Myocyte (in vitro differentiated cells): ENCODE data around the gene ZDHHC18. TPM values are rescaled to one million over a fixed set of nuclear protein-coding genes. Genes with fewer than 3 reads are reported as not detected.
"Not testable (repeated sequence)": the region's sequence is repeated elsewhere in the genome, so short reads cannot be mapped to it uniquely, and the experiment has no call there.

Experiments
- DNase-seq: peaks from one replicate; pipeline ENCODE4 v3.0.0-alpha.2; 2012; ENCODE audit warnings: low read depth
- total RNA-seq: library from RNA; depleted of rRNA; stranded (reverse); fragments of >200 nt; gene quantifications from 2 replicates; pipeline ENCODE4 v1.2.3, GENCODE V29; 2014

Gene ZDHHC18
- total RNA-seq, 1 donor from 2014 or later, result 11.8 TPM

DNA sequence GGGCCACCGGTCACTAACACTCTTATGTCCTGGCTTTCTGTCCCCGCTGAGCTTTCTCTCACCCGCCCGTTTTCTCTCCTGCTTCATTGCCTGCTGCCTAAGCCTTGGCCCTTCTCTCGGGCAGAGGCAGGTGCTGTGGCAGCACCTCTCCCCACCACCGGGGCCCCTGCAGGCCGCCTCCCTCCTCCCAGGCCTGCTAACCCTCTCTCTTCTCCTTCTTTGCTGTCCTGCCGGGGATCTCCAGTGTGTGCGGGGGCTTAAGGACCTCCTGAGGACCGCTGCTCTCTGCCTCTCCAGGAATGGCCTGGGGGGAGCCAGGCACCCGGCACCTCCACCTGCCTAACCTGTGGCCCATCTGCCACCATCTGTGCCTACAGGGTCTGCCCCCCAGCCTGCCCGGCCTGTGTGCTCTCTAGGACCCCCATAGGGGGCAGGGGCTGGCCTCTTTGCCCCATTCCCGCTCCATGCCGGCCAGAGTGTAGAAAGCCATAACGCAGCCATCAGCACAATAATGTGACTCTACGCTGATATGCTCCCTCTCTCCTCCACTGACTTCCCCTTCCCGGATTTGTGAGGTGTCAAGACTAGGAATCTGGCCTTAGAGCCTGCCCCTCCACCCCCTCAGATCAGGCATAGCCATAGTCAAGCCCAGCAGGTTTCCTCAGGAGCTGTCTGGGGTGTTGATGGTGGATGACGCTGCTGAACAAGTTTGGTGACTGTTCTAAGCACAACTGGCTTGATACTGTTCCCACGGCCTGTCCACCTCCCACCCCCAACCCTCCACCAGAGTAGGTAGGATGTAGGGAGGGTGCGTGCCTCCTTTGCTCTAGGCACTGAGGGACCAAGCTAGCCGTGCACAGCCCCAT, 30.3 kb downstream of the ZDHHC18 start:
- no peak for DNase-seq

DNA sequence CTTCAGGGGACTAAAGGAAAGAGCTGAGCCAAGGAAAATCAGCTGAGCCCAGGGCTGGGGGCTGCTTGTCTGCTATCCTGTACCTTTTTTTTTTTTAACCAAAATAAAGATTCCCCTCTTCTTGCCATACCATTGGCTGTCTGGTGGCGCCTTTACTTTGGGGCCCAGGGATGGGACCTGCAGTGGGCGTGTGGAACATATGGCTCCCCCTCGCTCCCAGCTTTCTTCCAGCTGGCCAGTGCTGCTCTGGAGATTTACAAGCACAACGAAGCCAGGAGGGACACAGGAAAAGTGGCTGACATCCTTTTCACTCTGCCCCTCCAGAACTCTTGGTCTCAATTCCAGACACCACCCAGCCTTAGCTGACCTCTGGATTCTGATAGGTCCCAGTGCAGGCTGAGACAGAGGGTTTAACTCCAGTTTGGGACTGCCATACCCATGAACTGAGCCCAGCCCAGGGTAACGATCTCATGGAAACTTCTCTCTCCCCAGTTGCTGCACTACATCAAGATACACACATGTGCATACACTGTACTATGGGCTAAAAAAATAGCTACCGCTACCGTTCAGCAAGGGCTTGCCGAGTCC, 31.1 kb downstream of the ZDHHC18 start:
- no peak for DNase-seq

DNA sequence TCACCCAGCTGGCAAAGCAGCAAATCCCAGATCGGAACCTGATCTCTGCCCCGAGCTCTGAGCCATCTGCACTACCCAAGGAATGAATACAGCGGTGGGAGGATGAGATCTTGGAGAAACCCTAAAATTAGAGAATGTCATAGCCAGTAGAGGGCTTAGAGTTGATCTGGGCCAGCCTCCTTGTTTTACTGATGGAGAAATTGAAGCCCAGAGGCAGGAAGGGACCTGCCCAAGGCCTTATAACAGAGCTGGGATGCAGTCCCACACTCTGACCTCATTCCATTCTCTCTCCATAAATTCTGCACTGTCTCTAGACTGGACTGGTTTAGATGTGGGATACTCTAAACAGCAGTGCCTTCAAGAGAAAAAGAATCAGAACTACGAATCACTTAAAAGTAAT, 31.7 kb downstream of the ZDHHC18 start:
- DNase-seq, result no peak

DNA sequence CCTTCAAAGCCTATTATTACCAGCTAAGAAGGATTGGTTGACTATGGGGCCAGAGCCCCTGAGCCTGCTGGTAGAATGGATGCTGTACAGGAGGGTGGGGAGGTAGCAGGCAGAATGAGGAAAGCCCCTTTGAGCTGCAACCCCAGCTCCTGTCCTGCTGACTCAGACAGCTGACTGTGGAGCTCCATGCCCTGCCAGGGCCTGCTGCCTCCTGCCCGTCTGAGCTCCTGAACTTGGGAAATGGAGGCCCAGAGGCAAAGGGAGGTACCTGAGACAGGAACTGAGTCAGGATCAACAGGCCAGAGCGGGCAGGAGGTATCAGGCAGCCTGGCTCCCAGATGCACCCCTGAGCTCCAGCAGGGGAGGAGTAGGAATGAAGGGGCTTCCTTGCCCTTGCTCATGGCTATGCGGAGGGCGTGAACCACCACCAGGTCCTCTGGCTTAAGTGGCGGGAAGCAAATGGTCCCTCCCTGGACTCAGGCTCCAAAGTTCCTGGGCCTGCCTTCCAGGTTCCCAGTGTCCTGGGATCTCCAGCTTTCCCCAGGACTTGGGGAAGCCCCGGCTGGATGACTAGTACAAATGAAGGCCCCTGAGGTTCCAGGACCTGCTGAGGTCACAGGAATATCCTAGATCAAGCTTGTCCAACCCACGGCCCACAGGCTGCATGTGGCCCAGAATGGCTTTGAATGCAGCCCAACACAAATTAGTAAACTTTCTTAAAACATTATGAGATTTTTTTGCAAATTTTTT, 32.6 kb downstream of the ZDHHC18 start:
- DNase-seq, result no peak

DNA sequence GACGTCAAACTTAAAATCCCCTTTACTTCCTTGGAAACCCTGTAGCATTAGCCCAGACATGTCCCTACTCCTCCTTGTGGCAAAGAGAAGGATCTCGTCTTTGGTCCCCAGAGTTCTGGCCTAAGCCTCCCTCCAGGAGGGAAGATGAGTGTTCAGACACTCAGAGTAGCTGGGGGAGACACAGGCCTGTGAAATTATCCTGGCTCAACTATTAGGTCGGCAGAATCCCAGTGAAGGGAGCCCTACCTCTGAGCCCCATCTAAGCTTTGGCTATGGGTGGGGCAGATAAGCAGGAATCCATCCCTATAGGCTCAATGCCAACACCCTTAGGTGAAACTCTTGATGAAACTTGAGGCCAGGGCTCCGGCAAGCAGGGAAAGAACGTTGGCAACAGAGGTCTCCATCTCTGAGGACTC, 34.8 kb downstream of the ZDHHC18 start:
- DNase-seq, result no peak

DNA sequence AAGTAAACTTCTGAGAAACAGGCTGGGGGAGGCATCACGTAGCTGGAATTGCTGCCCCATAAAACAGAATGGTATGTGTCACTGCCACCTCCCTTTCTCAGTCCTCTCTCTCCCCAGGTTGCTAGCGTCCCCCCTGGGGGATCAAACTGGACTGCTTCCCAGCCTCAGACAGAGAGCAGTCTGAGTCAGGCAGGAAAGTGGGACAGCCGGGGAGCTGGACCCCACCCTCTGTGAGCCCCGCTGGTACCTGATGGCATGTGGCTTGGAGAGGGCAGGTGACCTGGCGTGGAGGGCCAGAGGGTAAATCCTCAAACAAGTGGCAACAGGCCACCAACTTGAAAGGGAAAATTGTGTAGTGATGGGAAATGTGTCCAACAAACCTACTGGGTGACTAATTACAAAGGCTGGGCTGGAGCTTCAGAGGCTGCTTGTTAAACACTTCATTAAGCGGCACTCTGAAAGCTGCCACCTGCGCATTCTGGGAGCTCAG, 35.4 kb downstream of the ZDHHC18 start:
- DNase-seq, result no peak

DNA sequence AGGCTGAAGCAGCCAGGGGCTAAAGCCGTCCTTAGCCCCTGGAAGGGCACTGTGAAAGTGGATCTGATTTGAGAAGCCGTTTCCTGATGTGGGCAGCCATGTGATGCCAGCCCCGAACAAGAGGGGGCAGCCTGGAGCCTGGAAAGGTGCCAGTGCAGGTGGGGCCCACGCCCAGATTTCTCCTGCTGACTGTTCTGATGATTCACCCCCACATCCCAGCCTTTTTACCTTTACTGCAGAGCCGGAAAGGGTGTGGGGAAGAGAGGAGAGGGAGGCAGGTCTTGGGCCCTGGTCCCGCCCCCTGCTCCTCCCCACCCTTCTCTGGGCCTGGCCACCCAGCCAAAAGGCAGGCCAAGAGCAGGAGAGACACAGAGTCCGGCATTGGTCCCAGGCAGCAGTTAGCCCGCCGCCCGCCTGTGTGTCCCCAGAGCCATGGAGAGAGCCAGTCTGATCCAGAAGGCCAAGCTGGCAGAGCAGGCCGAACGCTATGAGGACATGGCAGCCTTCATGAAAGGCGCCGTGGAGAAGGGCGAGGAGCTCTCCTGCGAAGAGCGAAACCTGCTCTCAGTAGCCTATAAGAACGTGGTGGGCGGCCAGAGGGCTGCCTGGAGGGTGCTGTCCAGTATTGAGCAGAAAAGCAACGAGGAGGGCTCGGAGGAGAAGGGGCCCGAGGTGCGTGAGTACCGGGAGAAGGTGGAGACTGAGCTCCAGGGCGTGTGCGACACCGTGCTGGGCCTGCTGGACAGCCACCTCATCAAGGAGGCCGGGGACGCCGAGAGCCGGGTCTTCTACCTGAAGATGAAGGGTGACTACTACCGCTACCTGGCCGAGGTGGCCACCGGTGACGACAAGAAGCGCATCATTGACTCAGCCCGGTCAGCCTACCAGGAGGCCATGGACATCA, 36.5 kb downstream of the ZDHHC18 start, which contains the start of gene SFN:
TSS of gene SFN (plus strand) at position 369 of the 904 bp plus-strand sequence. CDS start at position 433, 64 bp downstream.
- no peak for DNase-seq

DNA sequence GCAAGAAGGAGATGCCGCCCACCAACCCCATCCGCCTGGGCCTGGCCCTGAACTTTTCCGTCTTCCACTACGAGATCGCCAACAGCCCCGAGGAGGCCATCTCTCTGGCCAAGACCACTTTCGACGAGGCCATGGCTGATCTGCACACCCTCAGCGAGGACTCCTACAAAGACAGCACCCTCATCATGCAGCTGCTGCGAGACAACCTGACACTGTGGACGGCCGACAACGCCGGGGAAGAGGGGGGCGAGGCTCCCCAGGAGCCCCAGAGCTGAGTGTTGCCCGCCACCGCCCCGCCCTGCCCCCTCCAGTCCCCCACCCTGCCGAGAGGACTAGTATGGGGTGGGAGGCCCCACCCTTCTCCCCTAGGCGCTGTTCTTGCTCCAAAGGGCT, 37.2 kb downstream of the ZDHHC18 start:
- DNase-seq, result no peak

- DNase-seq, result peak; percentile 97
Observed at GRCh38 chr1:26864610-26865480, 38.4 kb downstream of the ZDHHC18 start.

DNA sequence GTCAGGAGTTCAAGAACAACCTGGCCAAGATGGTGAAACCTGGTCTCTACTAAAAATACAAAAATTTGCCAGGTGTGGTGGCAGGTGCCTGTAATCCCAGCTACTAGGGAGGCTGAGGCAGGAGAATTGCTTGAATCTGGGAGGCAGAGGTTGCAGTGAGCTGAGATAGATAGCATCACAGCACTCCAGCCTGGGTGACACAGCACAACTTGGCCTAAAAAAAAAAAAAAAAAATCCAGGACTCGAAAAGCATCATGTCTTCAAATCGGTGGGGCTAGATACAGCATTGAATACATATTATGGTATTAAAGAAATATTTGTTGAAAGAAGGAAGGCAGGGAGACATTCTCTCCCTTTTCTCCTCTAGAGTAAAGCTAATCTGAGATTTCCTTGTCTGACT, 46.6 kb downstream of the ZDHHC18 start:
- not testable (repeated sequence) for DNase-seq

DNA sequence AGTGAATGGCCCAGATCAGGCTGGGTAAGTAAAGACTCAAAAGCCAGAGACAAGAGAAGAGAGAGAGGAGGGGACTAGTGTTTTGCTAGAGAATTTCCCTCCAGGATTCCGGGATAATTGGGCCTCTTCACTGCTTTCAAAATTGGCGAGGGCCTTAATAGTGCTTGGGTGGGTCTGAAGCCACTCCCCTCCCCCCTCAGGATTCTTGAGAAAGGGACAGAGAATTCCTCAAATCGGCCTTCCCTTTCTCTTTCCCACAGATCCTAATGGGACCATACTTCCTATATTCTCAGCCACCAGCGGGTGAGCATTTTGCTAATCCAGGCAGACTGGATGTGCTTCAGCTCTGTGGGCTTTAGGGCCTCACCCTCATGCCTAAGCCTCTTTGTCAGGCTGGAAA, 48.4 kb downstream of the ZDHHC18 start:
- no peak for DNase-seq

DNA sequence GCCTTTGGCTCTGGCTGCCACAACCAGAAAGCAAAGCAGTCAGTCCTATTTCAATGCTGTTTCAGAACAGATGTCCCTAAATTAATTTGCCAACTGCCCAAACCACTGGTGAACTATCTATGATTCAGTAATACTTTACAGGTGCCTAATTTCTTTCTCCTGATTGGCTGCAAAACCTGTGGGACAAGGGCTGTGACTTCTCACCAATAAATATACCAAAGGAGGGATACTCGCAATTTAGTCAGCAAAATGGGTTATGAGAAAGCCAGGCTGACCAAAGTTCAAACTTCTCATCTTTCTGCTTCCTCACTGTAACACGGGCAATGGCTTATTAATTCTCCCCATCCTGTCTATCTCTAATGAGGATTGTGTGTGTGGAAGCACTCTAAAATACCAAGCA, 50.8 kb downstream of the ZDHHC18 start:
- no peak for DNase-seq

DNA sequence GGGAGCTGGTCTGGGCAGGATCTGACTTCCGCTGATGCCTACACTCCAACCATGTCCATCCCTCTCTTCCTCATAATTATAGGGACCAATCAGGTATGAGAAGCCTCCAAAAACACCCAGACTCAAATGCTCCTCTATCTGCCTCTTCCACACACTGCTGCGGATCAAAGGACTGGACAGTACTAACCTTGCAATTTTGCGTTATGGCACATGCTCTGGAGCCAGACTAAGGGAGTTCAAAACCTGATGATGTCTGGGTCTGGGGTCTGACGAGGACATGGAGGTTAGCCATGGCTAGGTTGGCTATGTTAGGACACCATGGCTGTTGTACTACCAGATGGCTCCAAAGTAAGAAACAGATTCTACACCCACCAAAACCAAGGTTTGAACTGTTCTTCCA, 53.3 kb downstream of the ZDHHC18 start:
- no peak for DNase-seq

- not testable (repeated sequence) for DNase-seq
Observed at GRCh38 chr1:26881611-26882010, 55.1 kb downstream of the ZDHHC18 start.

DNA sequence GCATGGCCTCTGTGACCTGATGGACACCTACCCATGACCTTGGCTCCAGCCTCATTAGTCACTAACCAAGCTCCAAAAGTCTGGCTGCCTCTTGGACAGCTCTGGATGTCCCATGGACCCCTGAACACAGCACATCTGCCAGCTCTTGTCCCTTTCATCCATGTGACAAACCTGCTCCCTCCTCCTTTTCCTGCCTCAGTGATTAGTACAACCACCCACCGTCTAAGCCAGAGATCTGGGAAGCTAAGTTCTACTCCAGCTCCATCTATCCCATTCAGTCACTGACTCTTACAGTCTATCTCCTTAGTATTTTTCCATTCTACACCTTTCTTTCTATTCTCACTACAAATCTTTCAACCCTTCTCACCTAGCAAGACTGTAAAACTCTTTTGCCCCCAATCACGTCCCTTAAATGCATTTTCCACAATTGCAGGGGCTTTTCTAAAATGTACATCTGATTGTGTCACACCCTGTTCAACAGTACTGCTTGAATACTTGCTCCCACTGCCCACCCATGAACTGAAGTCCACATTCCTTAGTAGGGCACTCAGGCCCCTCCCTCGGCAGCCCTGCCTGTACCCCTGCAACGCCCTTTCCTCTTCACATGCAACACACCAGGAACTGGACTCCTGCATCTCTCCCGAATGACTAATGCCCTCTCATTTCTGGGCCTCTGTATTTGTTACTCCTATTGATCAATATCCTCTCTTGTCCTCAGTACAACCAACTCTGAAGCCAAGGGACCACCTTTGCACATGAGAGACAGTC, 56.4 kb downstream of the ZDHHC18 start:
- no peak for DNase-seq

- DNase-seq, result peak; percentile 13
Observed at GRCh38 chr1:26887125-26887524, 60.6 kb downstream of the ZDHHC18 start.

GRCh38 chr1:26888231-26888630, 61.7 kb downstream of the ZDHHC18 start:
- DNase-seq, result no peak

- DNase-seq, result peak; percentile 83
Observed at GRCh38 chr1:26889551-26890466, 63.3 kb downstream of the ZDHHC18 start, which contains the start of gene GPN2. Gene GPN2 (minus strand): TSS chr1:26890283. CDS start chr1:26890096, 187 bp downstream.
